OCI-LY3 (cell line): Measurements from ENCODE around the gene NAT8L.

Experiments used
- EZH2phosphoT487 ChIP-seq: fragments of 200-600 bp; shearing (Covaris generic); IDR thresholded peaks from 2 replicates; pipeline ENCODE4 v1.6.1; 2018; ENCODE audit warnings: antibody characterized with exemption, mixed run types, low read depth
- TF ChIP-seq, protein P1 (sequence below): fragments of 200-600, 300-600 bp; sonication (generic); IDR thresholded peaks from 2 replicates; pipeline ENCODE4 v1.5.1; 2014; ENCODE audit warnings: antibody characterized with exemption, low read length, low read depth

DNA sequence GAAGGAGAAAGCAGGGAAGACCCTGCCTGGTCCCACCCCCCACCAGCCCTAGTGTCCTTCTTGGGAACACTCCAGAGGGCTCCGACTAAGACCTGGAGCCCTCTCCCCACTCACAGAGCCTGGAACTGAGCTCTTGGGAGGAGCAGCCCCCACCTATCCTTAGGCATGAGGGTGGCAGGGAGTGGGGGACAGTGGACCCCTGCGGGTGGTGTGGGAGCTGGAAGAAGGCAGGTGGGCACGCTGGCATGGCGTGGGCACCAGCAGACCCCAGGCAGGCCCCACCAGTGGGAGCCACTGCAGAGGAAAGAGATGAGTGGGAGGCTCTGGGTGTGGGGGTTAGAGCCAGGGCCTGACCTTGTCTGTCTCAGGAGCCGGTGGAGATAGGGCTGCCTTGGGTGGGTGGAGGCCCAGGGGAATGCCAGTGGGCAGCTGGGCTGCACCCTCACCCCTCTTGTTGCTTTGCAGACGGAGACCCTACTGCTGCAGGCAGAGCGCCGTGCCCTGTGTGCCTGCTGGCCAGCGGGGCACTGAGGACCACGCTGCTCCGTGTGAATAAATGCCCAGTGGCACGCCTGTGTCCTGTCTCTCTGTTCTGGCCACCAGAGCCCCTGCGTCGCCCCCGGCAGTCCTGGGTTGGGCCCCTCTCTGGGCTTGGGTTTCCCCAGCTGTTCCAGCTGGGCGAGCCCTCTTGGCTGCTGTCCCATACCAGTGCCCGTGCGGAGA is 15.6 kb upstream of the NAT8L start:
- TF ChIP-seq, protein P1, sequence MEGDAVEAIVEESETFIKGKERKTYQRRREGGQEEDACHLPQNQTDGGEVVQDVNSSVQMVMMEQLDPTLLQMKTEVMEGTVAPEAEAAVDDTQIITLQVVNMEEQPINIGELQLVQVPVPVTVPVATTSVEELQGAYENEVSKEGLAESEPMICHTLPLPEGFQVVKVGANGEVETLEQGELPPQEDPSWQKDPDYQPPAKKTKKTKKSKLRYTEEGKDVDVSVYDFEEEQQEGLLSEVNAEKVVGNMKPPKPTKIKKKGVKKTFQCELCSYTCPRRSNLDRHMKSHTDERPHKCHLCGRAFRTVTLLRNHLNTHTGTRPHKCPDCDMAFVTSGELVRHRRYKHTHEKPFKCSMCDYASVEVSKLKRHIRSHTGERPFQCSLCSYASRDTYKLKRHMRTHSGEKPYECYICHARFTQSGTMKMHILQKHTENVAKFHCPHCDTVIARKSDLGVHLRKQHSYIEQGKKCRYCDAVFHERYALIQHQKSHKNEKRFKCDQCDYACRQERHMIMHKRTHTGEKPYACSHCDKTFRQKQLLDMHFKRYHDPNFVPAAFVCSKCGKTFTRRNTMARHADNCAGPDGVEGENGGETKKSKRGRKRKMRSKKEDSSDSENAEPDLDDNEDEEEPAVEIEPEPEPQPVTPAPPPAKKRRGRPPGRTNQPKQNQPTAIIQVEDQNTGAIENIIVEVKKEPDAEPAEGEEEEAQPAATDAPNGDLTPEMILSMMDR: no peak
- no peak for TF ChIP-seq EZH2phosphoT487
